Fibroblast of peridontal ligament (primary cell): ENCODE measurements around the gene METTL26.

ENCODE experiments used
- DNase-seq: peaks from one replicate; pipeline ENCODE4 v3.0.0-alpha.2; 2010; ENCODE audit errors: extremely low read depth

Gene METTL26

DNA sequence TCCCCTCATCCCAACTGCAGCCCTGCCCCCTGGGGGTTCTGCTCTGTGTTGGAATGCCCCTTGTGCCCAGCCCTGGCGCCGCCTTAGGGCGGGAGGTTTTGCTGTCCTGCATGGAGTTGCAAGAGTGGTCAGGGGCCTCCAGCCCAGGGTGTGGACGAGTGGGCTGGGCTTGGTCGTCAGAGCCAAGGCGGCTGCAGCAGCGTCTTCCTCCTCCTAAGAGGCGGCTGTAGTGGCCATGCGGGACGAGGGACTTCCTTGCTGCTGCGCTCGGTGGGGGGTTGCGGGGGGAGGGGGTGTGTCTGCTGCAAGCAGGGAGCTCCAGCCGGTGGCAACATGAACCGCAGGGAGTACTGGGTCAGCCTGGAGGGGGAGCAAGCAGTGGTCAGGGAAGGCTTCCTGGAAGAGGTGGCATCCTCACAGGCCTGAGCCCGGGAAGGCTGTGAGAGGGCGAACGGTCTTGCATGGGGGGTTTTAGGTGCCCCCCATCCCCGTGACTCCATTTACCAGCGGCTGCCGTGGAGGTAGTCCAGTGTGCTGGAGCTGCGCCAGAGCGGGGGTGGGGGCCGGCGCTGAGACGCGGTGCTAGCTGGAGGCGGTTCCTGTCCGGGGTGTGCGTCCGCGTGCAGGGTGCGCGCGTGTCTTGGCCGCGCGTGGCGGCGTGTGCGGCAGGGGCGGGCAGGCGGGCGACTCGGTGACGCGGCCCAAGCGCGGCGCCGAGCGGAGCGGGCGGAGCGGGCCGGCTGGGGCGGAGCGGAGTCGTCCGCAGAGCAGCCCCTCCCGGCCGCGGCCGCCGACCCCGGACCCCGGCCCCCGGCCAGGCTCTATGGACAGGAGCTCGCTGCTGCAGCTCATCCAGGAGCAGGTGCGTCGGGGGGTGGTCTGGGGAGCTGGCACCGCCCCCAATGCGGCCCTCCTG lies 39.1 kb upstream of the METTL26 start, which contains the start of gene RHBDL1:
TSS of gene RHBDL1 (plus strand) at position 704 of the 916 bp plus-strand sequence. CDS start at position 824, 120 bp downstream.
- DNase-seq: no peak

- DNase-seq: no peak
Observed at GRCh38 chr16:674214-674881, 38.2 kb upstream of the METTL26 start.

- no peak for DNase-seq
Observed at GRCh38 chr16:673399-673991, 37.4 kb upstream of the METTL26 start.

DNA sequence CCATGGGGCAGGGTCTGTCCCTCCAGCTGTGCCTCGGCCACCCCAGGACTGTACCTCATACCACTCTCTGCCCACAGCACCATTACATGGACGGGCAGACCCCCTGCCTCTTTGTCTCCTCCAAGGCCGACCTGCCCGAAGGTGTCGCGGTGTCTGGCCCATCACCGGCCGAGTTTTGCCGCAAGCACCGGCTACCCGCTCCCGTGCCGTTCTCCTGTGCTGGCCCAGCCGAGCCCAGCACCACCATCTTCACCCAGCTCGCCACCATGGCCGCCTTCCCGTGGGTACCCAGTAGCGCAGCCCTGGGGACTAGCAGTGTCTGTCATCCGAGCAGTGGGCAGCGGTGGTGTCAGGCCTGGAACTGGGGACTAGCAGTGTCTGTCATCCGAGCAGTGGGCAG lies 36.7 kb upstream of the METTL26 start:
- no peak for DNase-seq

DNA sequence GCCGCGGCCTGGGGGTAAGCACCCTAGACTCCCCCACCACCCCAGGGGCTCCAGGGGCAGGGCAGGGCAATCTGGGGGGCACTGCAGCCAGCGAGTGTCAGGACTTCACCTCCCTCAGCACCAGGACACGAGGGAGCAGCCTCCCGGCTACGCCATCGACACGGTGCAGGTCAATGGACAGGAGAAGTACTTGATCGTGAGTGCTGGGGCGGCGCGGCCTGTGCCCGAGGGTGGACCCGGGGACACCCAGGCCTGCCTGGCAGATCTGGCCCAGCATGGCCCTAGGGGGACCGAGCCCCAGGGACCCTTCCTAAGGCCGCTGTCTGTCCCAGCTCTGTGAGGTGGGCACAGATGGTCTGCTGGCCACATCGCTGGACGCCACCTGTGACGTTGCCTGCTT lies 36.3 kb upstream of the METTL26 start:
- no peak for DNase-seq

DNA sequence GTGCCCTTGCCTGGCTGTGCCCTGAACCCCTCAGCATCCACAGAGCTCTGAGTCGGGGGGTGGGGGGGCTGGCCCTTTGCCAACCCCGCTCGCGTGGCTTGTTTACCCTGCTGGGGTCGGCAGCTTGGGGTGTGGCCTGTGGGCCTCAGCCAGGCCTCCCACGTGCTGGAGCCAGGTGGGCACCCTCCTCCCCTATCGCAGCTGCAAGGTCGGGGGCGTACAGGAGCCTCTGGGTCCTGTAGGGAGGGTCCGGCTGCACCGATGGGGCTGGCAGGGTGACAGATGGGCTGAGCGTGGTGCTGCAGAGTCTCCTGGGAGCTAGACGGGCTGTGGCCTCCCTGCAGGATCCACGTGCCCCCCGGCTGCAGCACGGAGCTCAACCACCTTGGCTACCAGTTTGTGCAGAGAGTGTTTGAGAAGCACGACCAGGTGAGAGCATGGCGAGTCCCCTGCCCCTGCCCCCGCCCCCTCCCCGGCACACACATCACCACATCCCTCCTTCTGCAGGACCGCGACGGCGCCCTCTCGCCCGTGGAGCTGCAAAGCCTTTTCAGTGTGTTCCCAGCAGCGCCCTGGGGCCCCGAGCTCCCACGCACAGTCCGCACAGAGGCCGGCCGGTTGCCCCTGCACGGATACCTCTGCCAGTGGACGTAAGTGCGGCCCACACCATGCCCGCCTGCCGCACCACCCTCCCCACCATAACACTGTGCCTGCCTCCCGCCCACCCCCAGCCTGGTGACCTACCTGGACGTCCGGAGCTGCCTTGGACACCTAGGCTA lies 35.4 kb upstream of the METTL26 start:
- no peak for DNase-seq

GRCh38 chr16:670485-671352 lies 34.6 kb upstream of the METTL26 start:
- no peak for DNase-seq

GRCh38 chr16:669666-670065 lies 33.6 kb upstream of the METTL26 start:
- DNase-seq: no peak

- DNase-seq: no peak
Observed at GRCh38 chr16:668519-669171, 32.5 kb upstream of the METTL26 start.

DNA sequence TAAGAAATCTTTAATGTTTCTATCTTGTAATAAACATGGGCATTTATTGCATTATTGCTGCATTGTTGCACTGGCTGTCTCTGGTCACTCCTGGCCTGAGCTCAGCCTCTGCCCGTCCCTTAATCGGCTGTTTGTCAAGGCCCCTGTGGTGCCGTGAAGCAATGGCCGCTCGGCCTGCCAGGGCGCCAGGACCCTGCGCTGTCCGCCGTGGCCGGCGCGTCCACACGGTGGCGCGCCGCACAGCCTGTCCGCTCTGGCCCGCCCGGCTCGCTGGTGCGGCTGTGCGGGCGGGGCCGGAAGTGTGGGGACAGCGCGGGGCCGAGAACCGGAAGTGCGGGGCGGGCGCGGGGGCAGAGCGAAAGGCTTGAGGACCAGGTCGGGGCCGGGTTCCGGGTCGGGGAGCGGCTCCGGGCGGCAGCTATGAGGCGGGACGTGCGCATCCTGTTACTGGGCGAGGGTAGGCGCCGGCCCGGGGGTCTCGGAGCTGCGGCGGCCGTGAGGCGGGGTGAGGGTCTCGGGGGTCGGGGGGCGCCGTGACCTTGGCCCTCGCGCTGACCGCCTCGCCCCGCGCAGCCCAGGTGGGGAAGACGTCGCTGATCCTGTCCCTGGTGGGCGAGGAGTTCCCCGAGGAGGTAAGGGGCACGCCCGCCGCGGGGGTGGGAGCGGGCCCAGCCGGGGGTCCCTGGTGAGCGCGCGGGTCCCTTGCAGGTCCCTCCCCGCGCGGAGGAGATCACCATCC lies 31.8 kb upstream of the METTL26 start, which contains the start of gene RHOT2:
TSS of gene RHOT2 (plus strand) at position 353 of the 739 bp plus-strand sequence. CDS start at position 421, 68 bp downstream.
- peak; percentile 81 for DNase-seq

DNA sequence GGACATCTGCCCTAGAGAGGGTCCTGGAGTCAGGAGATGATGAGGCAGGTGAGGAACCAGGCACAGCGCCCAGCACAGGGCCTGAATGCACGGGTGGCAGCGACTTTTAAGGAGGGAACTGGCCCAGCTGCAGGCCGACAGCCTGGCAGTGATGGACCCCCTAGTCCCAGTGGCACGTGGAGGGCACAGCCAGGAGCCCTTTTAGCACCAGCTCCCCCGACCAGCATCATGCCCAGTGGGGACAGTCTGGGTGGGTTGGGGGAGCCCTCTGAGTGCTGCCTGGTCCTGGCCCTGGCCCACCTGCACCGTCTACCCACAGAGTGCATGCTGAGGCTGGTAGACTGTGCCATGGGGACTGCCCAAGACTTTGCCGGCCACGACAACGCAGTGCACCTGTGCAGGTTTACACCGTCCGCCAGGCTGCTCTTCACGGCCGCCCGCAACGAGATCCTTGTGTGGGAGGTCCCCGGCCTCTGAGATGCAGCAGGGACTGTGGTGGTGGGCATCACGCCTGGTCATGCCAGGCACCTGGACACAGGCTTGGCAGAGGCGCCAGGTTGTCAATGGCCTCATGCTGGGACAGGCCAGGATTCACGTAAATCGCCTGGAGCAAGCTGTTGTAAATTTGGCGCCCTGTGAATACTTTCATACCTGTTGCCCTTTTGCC lies 31.1 kb upstream of the METTL26 start:
- DNase-seq: no peak

DNA sequence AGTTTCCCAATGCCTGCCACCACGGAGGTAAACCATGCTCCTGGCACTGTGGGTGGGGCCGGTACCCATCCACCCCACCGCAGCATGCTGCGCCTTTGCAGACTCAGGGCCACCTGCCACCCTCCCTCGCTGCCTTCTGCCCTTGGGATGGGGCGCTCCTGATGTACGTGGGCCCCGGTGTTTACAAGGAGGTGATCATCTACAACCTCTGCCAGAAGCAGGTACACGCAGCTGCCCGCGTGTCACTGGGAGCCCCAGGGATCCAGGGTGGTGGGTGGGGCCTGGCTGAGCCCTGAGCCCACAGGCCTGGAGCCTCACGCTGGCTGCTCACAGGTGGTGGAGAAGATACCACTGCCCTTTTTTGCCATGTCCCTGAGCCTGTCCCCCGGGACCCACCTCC lies 30.5 kb upstream of the METTL26 start:
- DNase-seq: no peak

DNA sequence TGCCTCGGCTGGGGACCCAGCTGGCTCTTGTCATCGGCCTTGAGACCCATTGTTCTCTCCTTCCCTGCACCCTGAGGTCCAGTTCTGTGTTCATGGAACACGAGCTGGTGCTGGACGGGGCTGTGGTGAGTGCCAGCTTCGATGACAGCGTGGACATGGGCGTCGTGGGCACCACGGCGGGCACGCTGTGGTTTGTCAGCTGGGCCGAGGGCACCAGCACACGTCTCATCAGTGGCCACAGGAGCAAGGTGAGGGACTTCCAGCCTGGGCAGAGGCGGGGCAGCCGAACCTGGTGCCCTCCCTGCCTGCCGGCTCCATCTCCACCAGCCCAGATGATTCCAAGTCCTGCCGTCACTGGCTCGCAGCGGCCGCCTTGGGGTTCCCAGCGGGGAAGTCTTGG lies 26.5 kb upstream of the METTL26 start:
- DNase-seq: no peak

GRCh38 chr16:662095-662494 lies 26.0 kb upstream of the METTL26 start:
- no peak for DNase-seq

DNA sequence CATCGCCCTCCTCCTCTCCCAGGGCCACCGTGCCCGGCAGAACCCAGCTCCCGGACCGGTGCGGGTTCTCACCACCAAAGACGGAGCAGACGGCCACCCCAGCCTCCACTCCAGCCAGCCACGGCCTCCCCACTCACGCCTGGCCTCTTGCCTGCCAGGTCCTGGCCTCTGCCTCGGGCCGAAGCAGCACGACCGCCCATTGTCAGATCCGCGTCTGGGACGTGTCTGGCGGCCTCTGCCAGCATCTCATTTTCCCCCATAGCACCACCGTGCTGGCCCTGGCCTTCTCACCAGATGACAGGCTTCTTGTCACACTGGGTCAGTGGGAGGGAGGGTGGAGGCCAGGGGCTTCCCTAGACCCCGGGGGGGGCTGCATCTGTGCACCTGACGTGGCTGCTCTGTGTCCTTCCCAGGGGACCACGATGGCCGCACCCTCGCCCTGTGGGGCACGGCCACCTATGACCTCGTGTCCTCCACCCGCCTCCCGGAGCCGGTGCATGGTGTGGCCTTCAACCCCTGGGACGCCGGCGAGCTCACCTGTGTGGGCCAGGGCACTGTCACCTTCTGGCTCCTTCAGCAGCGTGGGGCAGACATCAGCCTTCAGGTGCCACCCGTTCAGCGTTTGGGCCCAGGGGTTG lies 25.2 kb upstream of the METTL26 start:
- no peak for DNase-seq

DNA sequence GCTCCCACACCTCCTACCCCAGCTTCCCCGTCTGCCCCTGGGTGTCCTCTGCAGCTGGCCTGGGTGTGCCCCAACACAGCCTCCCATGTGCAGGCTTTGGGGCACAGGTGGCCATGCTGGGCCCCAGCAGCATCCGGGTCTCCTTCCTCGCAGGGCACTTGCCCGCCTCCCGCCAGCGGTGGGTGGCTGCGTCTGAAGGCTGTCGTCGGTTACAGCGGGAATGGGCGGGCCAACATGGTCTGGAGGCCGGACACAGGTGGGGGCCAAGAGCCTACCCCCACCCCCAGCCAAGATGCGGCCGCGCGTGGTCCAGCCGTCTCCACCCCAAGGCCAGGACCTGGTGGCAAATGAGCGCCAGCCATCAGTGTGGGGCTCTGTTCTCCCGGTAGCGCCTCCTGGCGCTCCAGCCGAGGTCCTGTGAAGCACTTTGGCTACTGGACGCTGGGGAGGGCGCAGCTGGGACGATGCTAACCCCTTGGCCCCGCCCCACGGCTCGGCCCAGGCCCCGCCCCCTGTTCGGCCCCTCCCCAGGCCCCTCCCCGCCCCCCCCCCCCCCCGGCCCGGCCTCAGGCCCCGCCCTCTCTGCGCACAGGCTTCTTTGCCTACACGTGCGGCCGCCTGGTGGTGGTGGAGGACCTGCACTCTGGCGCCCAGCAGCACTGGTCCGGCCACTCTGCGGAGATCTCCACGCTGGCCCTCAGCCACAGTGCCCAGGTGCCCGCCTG lies 24.5 kb upstream of the METTL26 start:
- DNase-seq: peak; percentile 76

DNA sequence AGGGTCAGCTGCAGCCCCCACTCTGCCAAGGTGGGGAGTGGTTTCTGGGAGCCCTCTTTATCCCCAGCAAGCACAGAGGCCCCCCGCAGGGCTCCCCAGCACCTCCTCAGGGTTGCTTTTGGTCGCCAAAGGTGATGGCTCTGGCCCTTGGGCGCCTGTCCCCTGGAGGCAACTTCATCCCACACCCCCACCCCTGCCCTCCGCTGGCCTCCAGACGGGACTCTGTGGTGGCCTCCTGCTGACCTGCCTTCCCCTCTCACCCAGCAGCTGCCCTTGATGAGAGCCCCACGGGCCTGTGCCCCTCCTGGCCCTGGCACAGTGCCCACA lies 24.0 kb upstream of the METTL26 start:
- no peak for DNase-seq

DNA sequence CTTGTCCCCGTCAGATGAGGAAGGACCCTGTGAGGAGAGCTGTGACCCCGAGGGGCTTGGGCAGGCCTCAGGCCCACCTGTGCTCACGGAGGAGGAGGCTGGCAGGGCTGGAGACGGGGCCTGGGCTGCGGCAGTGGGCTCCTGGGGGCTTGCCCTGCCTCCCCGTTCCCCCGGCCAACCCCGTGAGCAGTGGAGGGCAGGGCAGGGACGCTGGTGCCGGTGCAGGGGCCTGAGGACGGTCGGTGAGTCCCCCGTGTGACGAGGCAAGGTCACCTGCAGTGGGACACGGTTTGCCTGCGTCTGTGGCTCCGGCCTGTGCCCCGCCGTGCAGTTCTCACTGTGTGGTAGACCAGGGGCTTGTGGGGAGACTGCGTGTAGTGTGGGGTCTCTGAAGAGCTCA lies 23.5 kb upstream of the METTL26 start:
- DNase-seq: no peak
